Activated CD4-positive, alpha-beta T cell treated with anti-CD3 and anti-CD28 coated beads, Interleukin-2, amount 50 U/mL, for 24 hours (primary cell): ENCODE measurements around the gene CCR8.
"Not testable (repeated sequence)": the region's sequence is repeated elsewhere in the genome, so short reads cannot be mapped to it uniquely, and the experiment has no call there.

Source experiments
- DNase-seq, 2 donors: peaks; one replicate each; pipeline ENCODE4 v3.0.0-alpha.2; 2020; ENCODE audit warnings: low read depth in 1 of 2, low spot score in 1 of 2

Gene CCR8

GRCh38 chr3:39315420-39315819 lies 14.1 kb upstream of the CCR8 start:
- DNase-seq = no peak

DNA sequence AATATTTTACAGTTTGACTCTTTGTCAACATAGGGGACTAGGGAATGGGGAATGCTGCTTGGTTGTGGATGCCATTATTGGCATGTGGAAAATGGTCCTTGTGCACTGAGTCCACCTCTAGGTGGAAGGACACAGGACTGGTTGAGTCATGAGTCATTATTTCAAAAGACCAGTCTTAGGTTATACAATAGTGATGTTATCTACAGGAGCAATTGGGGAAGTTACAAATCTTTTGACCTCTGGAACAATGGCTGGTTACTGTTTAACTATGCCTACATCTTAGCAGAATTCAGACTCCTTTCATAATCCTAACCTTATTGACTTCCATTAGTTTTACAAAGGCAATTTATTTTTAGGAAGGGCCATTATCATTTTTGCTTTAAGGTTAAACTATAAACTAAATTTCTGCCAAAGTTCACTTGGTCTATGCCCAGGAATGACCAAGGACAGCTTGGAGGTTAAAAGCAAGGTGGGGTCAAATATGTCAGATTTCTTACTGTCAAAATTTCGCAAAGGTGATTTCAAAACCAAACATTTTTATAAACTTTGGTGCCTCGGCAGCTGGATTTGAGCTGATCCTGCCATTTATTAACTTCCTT lies 11.8 kb upstream of the CCR8 start:
- DNase-seq = no peak

GRCh38 chr3:39318301-39318700 lies 11.2 kb upstream of the CCR8 start:
- DNase-seq = no peak

GRCh38 chr3:39319249-39319648 lies 10.3 kb upstream of the CCR8 start:
- no peak for DNase-seq

DNA sequence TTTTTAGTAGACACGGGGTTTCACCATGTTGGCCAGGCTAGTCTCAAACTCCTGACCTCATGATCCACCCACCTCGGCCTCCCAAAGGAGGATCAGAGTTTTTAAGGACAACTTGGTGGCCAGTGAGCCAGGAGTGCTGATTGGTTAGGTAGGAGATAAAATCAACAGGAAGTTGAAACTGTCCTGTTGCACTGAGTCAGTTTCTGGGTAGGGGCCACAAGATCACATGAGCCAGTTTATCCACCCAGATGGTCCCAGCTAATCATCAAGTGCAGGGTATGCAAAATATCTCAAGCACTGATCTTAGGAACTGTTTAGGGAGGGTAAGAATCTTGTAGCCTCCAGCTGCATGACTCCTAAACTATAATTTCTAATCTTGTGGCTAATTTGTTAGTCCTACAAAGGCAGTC lies 7.9 kb upstream of the CCR8 start:
- not testable (repeated sequence) for DNase-seq

DNA sequence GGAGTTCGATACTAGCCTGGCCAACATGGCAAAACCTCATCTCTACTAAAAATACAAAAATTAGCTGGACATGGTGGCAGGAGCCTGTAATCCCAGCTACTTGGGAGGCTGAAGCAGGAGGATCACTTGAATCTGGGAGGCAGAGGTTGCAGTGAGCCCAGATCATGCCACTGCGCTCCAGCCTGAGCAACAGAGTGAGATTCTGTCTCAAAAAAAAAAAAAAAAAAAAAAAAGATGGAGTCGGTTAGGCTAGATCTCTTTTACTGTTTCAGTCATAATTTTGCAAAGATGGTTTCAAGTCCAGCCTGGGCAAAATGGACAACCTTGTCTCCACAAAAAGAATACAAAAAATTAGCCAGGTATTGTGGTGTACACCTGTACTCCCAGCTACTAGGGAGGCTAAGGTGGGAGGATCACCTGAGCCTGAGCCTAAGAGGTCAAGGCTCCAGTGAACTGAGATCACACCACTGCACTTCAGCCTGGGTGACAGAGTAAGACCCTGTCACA lies 7.2 kb upstream of the CCR8 start:
- not testable (repeated sequence) for DNase-seq

DNA sequence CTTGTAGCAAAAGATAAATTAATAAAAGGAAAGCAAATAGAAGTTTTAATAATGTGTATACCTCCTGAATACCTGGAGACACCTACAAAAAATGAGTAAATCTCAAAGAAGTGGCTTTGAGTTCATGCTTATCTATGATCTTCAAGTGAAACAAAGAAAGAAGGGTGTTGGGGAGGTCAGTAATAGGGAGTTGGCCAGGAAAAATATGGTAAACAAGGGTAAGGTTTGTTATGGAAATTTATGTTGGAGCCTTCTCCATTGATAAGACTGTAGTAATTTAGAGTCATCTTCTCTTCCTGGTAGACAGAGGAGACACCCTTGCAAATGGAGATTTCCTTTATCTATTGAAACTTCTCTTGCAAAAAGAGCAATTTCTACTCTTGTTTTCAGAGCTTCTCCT lies 6.6 kb upstream of the CCR8 start:
- no peak for DNase-seq

GRCh38 chr3:39323494-39323893 lies 6.0 kb upstream of the CCR8 start:
- no peak for DNase-seq

- DNase-seq = no peak
These were observed 4.3 kb upstream of the CCR8 start for GRCh38 chr3:39325236-39325635.

DNA sequence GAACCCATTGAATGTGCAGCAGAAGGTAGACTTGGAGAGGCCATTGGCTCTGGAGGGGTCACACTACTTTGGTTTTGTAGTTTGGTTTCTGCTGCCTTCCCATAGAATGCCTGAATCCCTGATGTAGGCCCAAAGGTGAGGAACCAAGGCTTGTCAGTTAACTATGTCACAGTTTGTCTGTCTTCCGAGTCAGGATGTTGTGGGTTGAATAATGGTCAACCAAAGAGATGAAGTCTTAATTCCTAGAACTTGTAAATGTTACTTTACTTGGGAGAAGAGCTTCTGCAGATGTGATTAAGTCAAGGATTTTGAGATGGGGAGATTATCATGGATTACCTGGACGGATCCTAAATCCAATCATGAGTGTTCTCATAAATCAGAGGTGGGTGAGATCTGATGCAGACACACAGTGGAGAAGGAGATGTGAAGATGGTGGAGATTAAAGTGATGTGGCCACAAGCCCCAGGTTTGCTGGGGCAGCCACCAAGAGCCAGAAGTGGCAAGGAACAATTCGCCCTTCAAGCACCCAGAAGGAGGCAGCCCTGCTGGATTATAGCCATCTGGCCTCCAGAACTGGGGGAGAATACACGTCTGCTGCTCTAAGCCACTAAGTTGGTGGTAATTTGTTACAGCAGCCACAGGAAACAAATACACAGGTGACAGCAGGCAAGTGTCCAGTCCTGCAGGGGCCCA lies 2.3 kb upstream of the CCR8 start:
- no peak for DNase-seq

DNA sequence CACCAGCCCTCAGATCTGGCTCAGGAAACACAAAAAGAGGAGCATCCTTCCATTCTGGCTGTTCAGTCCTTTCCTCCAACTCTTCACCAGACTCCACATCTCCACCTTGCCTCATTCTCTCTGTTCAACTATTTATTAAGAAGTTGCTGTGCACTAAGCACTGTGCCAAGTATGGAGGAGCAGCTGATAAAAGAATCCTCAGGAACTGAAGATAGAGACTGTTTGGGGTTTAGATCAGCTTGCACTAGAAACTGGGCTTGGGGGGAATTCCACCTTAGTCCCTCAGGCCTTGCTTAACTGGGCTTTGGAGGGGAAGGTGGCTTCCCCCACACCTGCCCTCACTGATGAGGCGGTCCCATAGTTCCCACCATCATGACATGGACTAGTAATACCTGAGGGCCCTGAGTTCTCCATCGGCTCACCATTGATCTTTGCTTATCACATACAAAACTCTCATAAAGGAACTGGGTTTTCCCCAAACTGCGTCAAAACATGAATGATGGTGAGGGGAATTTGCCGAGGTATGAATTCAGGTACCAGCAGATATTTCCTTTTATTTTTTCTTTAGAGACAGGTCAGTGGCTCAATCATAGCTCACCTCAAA lies 1.7 kb upstream of the CCR8 start:
- no peak for DNase-seq

DNA sequence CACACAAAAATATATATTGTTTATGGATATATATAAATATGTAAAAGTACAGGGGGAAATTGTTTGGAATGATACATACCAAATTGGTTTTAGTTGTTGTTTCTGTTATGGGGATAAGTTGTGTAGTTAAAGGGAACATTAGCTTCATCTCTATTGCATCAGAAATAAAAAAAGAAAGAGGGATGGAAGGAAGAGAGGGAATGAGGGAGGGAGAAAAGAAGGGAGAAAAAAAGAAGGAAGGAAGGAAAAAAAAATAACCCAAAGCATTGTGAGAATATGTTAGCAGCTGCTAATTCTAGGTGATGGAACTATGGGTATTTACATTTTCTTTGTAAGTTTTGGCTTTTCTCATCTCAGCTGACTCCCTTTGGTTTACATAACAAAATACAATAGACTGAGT lies 1.3 kb downstream of the CCR8 start:
- DNase-seq = no peak

- no peak for DNase-seq
These were observed 3.0 kb downstream of the CCR8 start for GRCh38 chr3:39332525-39332924.

GRCh38 chr3:39333607-39334006 lies 4.1 kb downstream of the CCR8 start:
- no peak for DNase-seq

- DNase-seq = no peak
These were observed 4.7 kb downstream of the CCR8 start for GRCh38 chr3:39334205-39334604.

DNA sequence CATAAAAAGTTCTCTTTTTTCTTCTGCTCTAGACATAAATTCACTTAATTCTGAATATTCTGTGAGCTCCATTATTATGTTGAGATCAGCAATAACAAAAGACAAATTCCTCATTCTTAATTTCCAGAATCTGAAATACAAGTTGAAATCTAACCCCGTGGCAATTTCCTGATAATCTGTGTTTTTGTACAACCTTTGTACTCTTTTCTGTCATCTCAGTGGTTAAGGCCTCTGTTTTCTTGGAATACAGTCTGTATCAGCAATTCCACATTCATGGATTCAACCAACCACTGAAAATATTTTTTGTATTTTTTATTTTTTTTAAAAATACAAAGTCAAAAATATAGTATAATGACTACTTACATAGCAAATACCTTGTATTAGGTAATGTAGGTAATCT lies 8.7 kb downstream of the CCR8 start:
- DNase-seq = no peak

- no peak for DNase-seq
These were observed 9.6 kb downstream of the CCR8 start for GRCh38 chr3:39339086-39339485.

GRCh38 chr3:39343076-39343717 lies 13.7 kb downstream of the CCR8 start:
- DNase-seq = no peak

DNA sequence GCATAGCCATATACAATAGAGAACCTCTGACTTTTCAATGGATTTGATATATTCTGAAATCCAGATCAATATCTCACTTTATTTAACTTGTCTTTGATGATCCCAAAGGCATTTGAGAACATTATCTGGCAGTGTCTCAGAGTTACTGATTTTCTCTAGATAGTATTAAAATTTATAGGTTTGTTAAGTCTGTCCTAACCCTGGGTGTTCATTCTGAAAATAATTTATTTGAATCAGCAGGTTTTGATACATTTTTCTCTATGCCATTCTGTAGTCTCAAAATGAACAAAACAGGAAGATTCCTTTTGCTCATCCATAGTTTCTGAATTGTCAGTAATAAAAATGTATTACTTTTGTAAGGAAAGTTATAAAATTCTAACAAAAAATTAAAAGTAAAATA lies 14.3 kb downstream of the CCR8 start:
- no peak for DNase-seq

DNA sequence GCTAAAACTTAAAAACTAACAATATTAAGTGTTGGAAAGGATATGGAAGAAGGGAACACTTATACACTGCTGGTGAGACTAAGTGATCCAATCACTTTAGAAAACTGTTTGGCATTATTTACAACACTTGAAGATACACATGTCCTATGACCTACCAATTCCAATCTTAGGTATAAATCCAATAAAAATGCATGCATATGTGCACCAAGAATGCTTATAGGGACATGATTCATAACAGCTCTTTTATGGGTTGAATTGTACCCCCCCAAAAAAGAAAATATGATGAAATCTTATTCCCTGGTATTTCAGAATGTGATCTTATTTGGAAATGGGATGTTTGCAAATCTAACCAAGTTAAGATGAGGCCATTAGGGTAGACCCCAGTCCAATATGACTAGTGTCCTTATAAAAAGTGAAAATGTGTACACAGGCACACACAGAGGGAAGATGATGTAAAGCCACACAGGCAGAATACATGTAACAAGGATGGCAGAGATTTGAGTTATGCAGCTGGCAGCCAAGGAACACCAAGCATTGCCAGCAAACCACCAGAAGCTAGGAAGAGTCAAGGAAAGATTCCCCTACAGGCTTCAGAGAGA lies 15.3 kb downstream of the CCR8 start:
- DNase-seq = no peak

DNA sequence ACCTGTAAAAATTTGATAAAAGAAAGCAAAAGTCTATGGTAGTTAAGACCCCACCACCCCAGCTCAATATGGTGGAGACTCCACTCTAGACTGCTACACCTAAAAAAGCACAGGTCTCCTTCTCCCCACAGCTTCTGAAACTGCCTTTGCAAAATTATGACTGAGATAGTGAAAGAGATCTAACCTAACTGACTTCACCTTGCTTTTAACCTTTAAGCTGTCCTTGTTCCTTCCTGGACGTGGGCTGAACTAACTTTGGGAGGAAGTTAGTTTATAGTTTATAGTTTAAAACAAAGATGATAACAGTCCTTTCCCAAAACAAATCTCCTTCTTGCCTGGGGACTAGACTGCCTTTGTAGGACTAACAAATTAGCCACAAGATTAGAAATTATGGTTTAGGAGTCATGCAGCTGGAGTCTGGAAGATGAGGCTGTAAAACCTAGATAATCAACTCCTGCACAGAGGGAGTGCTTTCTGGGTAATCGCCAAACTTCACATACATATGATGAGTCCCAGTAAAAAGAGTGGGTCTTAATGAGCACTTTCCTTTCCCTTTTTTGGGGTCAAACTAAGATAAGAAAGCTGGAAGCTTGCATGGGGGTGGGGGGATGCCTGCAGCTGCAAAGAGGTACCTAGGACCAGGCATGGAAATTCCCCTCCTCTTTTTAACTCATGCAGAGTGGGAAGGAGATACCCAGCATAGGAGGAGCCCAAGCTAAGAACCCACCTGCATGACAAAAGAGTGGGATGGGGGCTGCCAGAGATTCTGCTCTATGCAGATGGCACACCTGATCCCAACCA lies 17.5 kb downstream of the CCR8 start:
- DNase-seq = no peak
